ENCODE results near the gene FEM1B.

The FEM1B gene

DNA sequence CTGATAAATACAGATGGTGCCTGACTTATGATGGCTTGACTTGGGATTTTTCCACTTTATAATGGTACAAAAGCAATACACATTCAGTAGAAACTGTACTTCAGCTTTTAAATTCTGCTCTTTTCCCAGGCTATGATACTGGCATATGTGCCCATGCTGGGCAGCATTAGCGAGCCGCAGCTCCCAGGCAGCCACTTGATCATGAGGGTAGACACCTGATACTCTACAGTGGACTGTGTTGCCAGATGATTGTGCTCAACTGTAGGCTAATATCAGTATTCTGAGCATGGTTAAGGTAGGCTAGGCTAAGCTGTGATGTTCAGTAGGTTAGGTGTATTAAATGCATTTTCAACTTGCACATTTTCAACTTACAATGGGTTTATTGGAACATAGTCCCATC, 17.7 kb upstream of the FEM1B start:
- DNase-seq (ENCODE audit: low read depth), result no peak

- no peak for DNase-seq (ENCODE audit: low read depth)
Measured at GRCh38 chr15:68261241-68261640, 16.3 kb upstream of the FEM1B start.

DNA sequence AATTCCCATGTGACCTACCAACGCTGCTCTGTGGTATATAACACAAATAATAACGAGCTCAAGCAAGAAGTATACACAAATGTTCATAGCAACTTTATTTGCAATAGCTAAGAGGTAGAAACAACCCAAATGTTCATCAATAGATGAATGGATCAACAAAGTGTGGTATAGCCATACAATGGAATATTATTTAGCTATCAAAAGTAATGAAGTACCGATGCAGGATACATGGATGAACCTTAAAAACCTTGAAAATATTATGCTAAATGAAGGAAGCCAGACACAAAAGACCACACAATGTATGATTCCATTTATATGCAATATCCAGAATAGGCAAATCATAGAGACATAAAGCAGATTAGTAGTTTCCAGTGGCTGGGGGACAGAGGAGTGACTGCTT, 15.6 kb upstream of the FEM1B start:
- no peak for DNase-seq (ENCODE audit: low read depth)

GRCh38 chr15:68262514-68263356, 14.8 kb upstream of the FEM1B start:
- DNase-seq (ENCODE audit: low read depth), result no peak

- DNase-seq (ENCODE audit: low read depth), result no peak
Measured at GRCh38 chr15:68264282-68264681, 13.3 kb upstream of the FEM1B start.

- DNase-seq (ENCODE audit: low read depth), result no peak
Measured at GRCh38 chr15:68265081-68265480, 12.5 kb upstream of the FEM1B start.

- no peak for DNase-seq (ENCODE audit: low read depth)
Measured at GRCh38 chr15:68265674-68266073, 11.9 kb upstream of the FEM1B start.

GRCh38 chr15:68268405-68268804, 9.1 kb upstream of the FEM1B start:
- no peak for DNase-seq (ENCODE audit: low read depth)

- DNase-seq (ENCODE audit: low read depth), result no peak
Measured at GRCh38 chr15:68271854-68272471, 5.6 kb upstream of the FEM1B start.

GRCh38 chr15:68272721-68273271, 4.7 kb upstream of the FEM1B start:
- no peak for DNase-seq (ENCODE audit: low read depth)

- DNase-seq (ENCODE audit: low read depth), result no peak
Measured at GRCh38 chr15:68274201-68274848, 3.2 kb upstream of the FEM1B start.

DNA sequence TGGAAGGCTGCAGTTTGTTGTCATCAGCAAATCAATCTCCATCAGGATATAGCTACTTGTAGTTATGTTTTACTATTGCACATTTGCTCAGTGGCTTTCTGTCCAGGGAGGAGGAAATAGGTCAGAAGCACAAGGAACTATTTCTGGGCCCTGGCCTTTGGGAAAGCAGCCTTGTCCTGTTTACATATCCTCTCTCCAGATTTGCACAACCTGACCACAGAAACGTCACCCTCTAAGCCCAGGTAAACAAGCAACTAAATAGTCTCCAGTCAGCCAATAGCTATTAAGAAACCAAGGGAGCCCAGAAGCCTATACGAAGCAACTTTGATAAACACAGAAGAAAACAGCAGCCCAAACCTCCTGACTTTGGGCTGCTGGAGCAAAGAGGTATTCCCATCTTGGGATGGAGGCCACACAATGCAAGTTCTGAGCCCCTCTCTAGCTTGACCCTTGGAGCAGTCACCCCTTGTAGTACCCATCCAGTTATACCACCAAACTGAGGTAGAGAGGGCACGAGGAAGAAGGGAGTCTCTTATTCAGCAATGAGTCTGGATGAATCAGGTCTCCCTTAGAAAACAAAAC, 2.3 kb upstream of the FEM1B start:
- DNase-seq (ENCODE audit: low read depth), result no peak

DNA sequence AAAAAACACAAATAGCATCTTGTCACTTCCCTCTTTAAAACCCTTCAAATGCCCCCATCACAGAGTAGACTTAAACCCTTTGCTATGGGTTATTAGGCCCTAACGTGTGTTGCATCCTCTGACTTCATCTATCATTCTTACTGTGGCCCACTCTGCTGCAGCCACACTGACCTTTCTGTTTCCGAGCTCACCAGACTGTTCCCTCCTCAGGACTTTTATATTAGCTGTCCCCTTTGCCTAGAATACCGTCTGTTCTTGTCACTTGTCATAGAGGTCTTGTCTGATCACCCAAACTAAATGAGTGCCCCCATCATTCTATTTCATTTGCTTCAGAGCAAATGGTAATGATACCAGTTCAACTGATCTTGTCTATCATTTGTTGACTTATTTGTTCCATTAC, 877 bp upstream of the FEM1B start:
- no peak for DNase-seq (ENCODE audit: low read depth)

GRCh38 chr15:68277131-68277602, 378 bp upstream of the FEM1B start:
- DNase-seq (ENCODE audit: low read depth), result no peak

- peak; percentile 62 for DNase-seq (ENCODE audit: low read depth)
Measured at GRCh38 chr15:68278345-68278594, 725 bp downstream of the FEM1B start.

- no peak for DNase-seq (ENCODE audit: low read depth)
Measured at GRCh38 chr15:68278595-68279405, 1.3 kb downstream of the FEM1B start.

DNA sequence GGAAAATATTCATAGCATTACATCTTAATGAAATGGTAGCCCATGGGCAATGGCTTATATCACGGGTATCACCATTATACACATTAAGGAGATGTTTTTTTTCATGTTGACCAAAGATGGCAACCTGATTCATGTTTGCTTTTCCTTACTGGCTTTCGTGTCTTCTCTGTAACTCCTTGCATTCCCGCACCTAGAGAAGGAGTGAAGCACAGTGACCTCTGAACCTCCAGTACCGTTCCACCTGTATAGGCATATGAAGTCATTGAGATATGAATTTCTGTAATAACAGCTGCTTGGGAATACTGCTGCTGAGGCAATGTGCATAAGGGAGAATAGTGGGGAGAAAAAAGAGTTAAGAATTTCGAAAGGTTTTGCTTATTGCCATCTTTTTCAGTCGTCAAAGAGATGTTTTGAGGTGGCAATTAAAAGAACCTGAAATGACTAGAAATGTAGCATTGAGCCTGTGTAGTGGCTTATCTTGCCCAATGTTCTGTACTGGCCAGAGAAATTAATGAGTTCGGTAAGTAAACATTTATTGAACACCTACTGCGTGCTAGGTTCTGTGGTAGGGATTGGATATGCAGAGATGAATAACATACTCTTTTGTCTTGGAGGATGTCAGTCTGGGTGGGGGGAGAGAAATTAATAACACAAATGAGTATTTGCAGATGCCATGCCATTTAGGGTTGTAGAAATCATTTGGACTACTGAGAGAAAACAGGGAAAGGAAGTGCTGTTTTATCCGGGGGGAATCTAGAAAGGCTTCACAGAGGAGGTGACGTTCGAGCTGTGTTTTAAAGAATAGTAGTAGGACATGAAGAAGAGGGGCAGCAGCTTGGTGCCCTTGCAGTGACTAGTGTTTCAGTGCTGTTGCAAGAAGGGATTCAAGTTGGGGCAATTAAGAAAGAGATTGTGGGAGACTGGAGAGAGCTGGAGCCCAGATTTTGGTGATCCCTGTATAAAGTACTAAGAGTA, 2.5 kb downstream of the FEM1B start:
- no peak for DNase-seq (ENCODE audit: low read depth)

- DNase-seq (ENCODE audit: low read depth), result no peak
Measured at GRCh38 chr15:68281008-68281407, 3.5 kb downstream of the FEM1B start.

GRCh38 chr15:68283401-68283800, 5.9 kb downstream of the FEM1B start:
- DNase-seq (ENCODE audit: low read depth), result no peak

GRCh38 chr15:68284616-68285258, 7.2 kb downstream of the FEM1B start:
- no peak for DNase-seq (ENCODE audit: low read depth)

All from activated gamma-delta T cell treated with anti-CD3 and anti-CD28 coated beads, Interleukin-2, amount 50 U/mL, for 16 hours (primary cell).